Raji (cell line): ENCODE data around the gene CLDN10.

Experiments
- POLR2A ChIP-seq: IDR thresholded peaks from 2 replicates; pipeline ENCODE4 v1.6.1; 2011; ENCODE audit warnings: low read depth, low read length, control low read depth; ENCODE audit not compliant: insufficient read depth

Gene CLDN10

DNA sequence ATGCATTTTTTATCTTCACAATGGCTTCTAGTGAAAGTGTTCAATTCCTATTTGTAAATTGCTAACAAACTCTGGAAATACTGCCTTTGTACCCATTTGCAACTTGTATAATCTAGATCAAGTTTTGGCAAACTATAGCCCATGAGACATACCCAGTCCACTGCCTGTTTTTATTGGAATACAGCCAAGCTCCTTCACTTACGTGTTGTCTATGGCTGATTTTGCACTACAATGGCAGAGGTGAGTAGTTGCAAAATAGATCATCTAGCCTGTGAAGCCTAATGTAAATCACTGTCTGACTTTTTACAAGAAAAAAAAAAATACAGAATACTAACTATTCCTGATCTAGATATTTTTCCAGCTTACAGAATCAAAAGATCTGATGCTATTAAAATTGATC, 54.8 kb downstream of the CLDN10 start:
- no peak for TF ChIP-seq POLR2A

DNA sequence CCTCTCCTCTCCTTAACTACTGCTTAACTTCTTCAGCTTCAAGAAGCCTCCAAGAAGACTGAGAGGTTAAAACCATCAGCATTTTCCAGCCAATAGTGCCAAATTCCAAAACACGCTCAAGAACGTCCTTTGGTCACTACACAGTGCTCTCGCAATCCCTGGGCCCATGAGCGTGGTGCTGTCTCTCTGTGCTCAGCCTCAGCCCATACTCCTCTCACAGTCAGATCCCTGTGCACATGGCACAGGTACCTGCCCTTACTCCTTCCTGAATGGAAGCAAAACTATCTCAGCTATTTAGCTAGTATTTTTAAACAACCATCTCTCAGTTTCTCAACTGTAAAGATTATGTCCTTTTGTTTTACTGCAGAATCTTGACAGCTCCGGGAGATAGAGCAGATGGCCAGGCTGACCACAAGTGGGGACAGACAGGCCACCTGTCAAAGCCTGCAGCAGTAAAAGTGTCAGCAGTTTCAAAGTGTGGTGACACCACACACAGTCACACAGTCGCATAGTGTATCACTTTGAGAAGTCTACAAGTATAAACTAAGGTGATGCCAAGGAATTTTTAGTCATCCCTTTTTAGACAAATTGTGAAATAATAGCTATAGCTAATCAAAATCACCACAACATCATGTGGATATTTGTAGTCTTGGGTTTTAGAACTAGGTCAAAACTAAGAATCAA, 56.3 kb downstream of the CLDN10 start:
- TF ChIP-seq POLR2A, result no peak

DNA sequence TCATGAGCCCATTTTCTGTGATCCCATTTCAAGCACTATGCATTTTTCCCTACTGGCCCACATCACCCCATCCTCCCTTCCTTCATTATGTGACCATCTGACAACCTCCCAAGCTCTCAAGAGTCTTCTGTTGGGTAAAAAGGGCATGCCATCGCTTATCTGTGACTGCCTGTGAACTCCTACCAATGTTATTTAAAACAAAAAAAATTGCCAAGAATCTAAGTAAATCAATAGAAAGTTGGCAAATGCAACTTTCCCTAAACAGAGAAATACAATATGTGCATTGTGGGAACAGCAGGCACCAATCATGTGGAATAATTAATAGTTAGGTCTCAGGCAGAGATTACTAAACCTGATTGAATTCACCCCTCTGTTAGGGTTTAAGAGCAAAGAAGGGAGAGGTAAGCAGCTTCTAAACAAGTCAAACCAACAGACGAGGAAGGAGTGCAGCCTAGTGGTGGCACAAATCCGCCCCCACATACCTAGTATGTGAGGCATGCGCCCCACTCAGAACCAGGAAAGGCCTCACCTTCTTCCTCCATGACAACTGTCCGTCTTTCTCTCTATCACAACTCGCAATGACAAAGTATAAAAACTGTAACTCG, 62.2 kb downstream of the CLDN10 start:
- TF ChIP-seq POLR2A, result no peak

DNA sequence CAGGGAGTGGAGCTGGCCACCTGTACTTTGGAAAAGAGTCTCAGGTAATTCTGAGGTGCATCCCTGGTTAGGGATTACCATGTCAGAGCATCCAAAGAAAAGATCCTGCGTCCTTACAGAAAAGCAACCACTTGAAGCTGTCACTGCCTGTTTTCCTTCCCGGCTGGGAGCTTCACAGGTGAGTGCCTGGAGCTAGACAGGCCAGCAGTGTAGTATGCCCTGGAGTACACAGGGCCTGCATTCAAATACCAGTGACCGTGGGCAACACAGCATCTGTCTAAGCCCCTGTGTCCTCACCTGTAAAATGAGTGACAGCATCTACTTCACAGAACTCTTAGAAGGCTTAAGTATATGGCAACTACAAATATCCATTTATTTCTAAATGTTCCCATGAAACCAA, 63.0 kb downstream of the CLDN10 start:
- no peak for TF ChIP-seq POLR2A

DNA sequence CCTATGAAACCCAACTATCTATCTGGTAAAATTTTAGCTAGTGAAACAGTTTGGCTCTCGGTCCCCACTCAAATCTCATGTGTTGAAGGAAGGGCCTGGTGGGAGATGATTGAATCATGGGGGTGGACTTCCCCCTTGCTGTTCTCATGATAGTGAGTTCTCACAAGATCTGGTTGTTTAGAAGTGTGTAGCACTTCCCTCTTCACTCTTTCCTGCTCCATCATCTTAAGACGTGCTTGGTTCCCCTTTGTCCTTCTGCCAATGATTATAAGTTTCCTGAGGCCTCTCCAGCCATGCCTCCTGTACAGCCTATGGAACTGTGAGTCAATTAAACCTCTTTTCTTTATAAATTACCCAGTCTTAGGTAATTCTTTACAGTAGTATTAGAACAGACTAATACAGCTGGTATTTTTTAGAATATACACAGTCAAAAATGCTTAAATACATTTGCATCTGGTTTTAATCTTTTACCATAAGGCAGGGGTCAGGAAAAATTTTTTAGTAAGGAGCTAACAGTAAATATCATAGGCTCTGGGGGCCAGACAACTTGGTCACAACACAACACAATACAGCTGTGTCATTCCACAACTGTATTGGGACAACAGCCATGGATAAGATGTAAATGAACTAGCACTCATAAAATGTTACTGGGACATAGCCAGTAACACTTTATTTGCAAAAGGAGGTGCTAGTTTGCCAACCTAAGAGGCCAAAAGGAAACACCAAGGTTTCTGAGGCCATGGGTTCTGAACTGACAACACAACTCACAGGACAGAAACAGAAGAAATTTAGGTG, 67.7 kb downstream of the CLDN10 start:
- TF ChIP-seq POLR2A, result no peak

DNA sequence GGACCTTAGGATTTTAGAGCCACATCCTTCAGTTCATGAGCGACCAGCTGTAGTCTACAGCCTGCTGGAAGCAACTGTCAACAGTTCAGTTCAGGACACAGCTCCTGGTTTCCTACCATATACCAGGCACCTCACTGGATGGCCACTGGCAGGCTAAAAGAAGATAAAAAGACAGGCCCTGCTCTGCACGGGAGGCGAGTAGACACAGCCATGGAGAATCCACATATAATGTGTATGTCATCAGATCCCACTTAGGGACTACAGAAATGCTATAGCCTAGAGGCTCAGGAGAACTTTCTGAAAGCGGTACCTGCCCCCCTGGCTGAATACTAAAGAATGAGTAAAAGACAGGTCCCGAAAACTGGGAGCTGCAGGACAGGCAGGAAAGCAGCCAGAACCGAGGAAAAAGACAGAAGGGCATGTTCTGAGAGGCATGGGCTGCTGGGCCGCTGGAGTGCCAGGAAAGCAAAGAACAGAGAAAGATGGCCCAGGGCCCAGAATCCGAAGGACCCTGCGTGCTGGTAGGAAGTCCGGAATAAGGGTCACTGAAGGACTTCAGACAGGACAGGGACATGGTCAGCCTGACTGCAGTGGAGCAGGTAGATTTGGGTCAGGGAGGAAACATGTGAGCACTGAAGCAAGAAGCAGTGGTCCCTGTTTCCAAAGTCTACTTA, 68.4 kb downstream of the CLDN10 start:
- TF ChIP-seq POLR2A, result no peak

DNA sequence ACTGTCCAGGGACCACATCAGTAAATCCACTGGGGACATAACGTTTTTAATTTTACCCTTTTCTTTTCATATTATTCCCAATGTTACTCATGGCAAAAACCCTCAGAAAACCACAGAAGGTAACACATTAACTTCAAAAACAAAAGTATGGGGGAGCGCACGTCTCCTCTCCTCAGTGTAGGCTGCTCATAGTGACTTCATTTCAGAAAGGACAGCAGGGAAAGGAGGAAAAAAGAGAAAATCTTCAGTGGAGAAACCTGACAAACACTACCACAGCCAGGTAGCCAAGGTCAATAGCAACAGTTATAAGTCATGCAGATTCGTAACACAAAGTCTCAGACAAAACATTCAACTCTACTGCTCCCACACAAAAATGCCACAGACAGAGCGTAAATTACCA, 70.6 kb downstream of the CLDN10 start:
- TF ChIP-seq POLR2A, result no peak

DNA sequence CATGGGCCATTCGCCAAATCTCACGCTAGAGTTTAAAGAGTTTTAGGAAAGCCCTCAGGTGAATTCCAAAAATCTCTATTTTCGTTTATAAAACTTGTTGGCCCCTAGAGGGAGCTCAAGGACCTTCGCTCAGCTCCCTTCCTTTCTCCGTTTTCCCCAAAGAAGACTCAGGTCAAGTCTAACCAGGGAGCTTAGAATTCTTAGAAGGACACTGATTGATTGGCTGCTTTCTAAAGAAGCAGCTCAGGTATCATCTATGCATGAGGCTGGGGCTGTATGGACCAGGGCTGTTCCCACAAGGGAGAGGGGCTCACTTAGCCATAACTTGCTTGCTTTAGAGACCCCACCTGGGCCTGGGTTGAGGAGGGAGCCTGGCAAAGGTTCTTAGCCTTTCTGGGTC, 71.5 kb downstream of the CLDN10 start:
- TF ChIP-seq POLR2A, result no peak

DNA sequence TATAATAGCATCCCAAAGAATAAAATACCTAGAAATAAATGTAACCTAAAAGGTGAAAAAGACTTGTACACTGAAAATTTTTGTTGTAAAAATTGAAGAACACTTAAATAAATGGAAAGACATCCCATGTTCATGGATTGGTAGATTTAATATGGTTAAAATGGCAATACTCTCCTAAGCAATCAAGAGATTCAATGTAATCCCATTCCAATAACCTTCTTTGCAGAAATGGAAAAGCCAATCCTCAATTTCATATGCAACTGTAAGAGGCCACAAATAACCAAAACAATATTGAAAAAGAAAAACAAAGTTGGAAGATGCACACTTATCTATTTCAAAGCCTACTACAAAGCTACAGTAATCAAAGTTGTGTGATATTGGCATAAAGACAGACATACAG, 74.2 kb downstream of the CLDN10 start:
- no peak for TF ChIP-seq POLR2A

DNA sequence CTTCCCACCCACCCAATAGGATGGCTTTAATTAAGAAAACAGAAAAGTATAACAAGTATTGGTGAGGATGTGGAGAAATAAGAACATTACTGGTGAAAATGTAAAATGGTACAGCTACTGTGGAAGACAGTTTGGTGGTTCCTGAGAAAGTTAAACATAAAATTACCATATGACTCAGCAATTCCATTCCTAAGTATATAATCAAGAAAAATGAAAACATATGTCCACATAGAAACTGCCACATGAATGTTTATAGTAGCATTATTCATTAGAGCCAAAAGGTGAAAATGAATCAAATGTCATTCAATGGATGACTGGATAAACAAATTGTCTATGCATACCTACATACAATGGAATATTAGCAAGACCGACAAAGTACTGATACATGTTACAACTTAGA, 75.1 kb downstream of the CLDN10 start:
- TF ChIP-seq POLR2A, result no peak

DNA sequence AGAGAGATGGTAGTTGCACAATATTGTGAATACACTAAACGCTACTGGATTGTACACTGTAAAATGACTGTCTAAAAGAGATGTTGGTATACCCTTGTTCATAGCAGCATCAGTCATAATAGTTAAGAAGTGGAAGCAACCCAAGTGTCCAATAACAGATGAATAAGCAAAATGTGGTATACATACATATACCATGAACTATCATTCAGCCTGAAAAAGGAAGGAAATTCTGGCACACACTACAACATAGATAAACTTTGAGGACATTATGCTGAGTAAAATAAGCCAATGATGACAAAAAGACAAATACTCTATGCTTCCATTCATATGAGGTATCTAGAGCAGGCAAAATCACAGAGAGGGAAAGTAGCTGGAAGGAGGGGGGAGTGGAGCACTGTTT, 76.0 kb downstream of the CLDN10 start:
- no peak for TF ChIP-seq POLR2A

DNA sequence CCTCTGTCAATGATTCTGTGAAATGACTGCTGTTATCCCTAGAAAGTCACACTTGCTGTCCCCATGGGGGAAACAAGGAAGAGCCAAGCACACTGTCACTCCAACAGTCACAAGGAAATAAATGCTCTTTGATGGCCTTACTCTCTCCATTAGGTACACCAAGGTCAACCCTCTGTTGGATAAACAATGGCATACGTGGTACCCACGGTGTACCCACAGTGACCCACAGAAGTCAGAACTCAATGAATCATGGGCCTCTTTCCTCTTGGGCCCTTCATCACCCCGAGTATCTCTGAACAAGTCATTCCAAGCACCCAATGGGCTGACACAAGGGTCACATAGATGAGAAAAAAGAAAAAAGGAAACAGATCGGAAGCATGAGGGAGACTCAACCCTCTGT, 76.6 kb downstream of the CLDN10 start:
- no peak for TF ChIP-seq POLR2A
